ENCODE measurements around the gene GLDC.

The GLDC gene

GRCh38 chr9:6669881-6670280 is 24.4 kb upstream of the GLDC start:
- H3K27ac ChIP-seq (ENCODE audit: low read length), result no peak overlapping the region
- peaks cover 3% of the 10 kb centered on the region for H3K4me1 ChIP-seq (ENCODE audit: low read length)
- H3K9ac ChIP-seq (ENCODE audit: low read length), result no peak overlapping the region
- no peaks in the 10 kb centered on the region for H4K20me1 ChIP-seq (ENCODE audit: insufficient read depth, low read length)
- no peaks in the 10 kb centered on the region for H3K9me3 ChIP-seq (ENCODE audit: insufficient read depth, low read length)
- no peak overlapping the region for H2AFZ ChIP-seq (ENCODE audit: low read depth, low read length)
- no peaks in the 10 kb centered on the region for H3K27me3 ChIP-seq (ENCODE audit: low read depth, low read length)
- H3K36me3 ChIP-seq (replicated peaks; ENCODE audit: low read depth, low read length), result no peaks in the 10 kb centered on the region
- H3K79me2 ChIP-seq (ENCODE audit: low read length), result no peaks in the 10 kb centered on the region
- H3K4me2 ChIP-seq (ENCODE audit: low read length), result no peak overlapping the region
- H3K4me3 ChIP-seq (ENCODE audit: low read length), result no peak overlapping the region
- TF ChIP-seq EZH2phosphoT487 (IDR thresholded peaks at IDR 0.05; ENCODE audit: low read depth), result no peak
- no peak for TF ChIP-seq CTCF (IDR thresholded peaks at IDR 0.05; ENCODE audit: low read depth, low read length)

- peak; percentile 78 for TF ChIP-seq CTCF (IDR thresholded peaks at IDR 0.05; ENCODE audit: low read depth, low read length)
- TF ChIP-seq EZH2phosphoT487 (IDR thresholded peaks at IDR 0.05; ENCODE audit: low read depth), result no peak
- Histone ChIP-seq H3K79me2 (ENCODE audit: low read length) (no peaks in the 10 kb centered on the region), H3K4me2 (ENCODE audit: low read length) (peak overlapping the region; percentile 42), H3K4me1 (ENCODE audit: low read length) (peaks cover 3% of the 10 kb centered on the region), H3K9ac (ENCODE audit: low read length) (no peak overlapping the region), H3K9me3 (ENCODE audit: insufficient read depth, low read length) (no peaks in the 10 kb centered on the region), H4K20me1 (ENCODE audit: insufficient read depth, low read length) (no peaks in the 10 kb centered on the region), H3K4me3 (ENCODE audit: low read length) (no peak overlapping the region), H3K27ac (ENCODE audit: low read length) (no peak overlapping the region), H3K36me3 (replicated peaks; ENCODE audit: low read depth, low read length) (no peaks in the 10 kb centered on the region), H3K27me3 (ENCODE audit: low read depth, low read length) (no peaks in the 10 kb centered on the region), H2AFZ (ENCODE audit: low read depth, low read length) (no peak overlapping the region)
Measured at GRCh38 chr9:6667633-6668280, 22.2 kb upstream of the GLDC start.

- no peaks in the 10 kb centered on the region for H3K79me2 ChIP-seq (ENCODE audit: low read length)
- no peak overlapping the region for H3K27ac ChIP-seq (ENCODE audit: low read length)
- no peak overlapping the region for H2AFZ ChIP-seq (ENCODE audit: low read depth, low read length)
- peaks cover 3% of the 10 kb centered on the region for H3K4me1 ChIP-seq (ENCODE audit: low read length)
- TF ChIP-seq EZH2phosphoT487 (IDR thresholded peaks at IDR 0.05; ENCODE audit: low read depth) (no peak), CTCF (IDR thresholded peaks at IDR 0.05; ENCODE audit: low read depth, low read length) (no peak)
- no peak overlapping the region for H3K4me3 ChIP-seq (ENCODE audit: low read length)
- no peaks in the 10 kb centered on the region for H3K36me3 ChIP-seq (replicated peaks; ENCODE audit: low read depth, low read length)
- H3K9ac ChIP-seq (ENCODE audit: low read length), result no peak overlapping the region
- H3K27me3 ChIP-seq (ENCODE audit: low read depth, low read length), result no peaks in the 10 kb centered on the region
- H3K4me2 ChIP-seq (ENCODE audit: low read length), result no peak overlapping the region
- no peaks in the 10 kb centered on the region for H4K20me1 ChIP-seq (ENCODE audit: insufficient read depth, low read length)
- H3K9me3 ChIP-seq (ENCODE audit: insufficient read depth, low read length), result no peaks in the 10 kb centered on the region
Measured at GRCh38 chr9:6667080-6667479, 21.6 kb upstream of the GLDC start.

- Histone ChIP-seq H3K27ac (ENCODE audit: low read length) (no peak overlapping the region), H3K27me3 (ENCODE audit: low read depth, low read length) (no peaks in the 10 kb centered on the region), H3K9me3 (ENCODE audit: insufficient read depth, low read length) (no peaks in the 10 kb centered on the region), H3K9ac (ENCODE audit: low read length) (no peak overlapping the region), H4K20me1 (ENCODE audit: insufficient read depth, low read length) (no peaks in the 10 kb centered on the region), H3K4me3 (ENCODE audit: low read length) (no peak overlapping the region), H3K36me3 (replicated peaks; ENCODE audit: low read depth, low read length) (no peaks in the 10 kb centered on the region), H3K79me2 (ENCODE audit: low read length) (no peaks in the 10 kb centered on the region), H3K4me2 (ENCODE audit: low read length) (no peak overlapping the region), H2AFZ (ENCODE audit: low read depth, low read length) (no peak overlapping the region), H3K4me1 (ENCODE audit: low read length) (peaks cover 3% of the 10 kb centered on the region)
- TF ChIP-seq CTCF (IDR thresholded peaks at IDR 0.05; ENCODE audit: low read depth, low read length), result no peak
- no peak for TF ChIP-seq EZH2phosphoT487 (IDR thresholded peaks at IDR 0.05; ENCODE audit: low read depth)
Measured at GRCh38 chr9:6665628-6666027, 20.1 kb upstream of the GLDC start.

Measured in OCI-LY3 (cell line).